ENCODE measurements around the gene RSPRY1.

The RSPRY1 gene

DNA sequence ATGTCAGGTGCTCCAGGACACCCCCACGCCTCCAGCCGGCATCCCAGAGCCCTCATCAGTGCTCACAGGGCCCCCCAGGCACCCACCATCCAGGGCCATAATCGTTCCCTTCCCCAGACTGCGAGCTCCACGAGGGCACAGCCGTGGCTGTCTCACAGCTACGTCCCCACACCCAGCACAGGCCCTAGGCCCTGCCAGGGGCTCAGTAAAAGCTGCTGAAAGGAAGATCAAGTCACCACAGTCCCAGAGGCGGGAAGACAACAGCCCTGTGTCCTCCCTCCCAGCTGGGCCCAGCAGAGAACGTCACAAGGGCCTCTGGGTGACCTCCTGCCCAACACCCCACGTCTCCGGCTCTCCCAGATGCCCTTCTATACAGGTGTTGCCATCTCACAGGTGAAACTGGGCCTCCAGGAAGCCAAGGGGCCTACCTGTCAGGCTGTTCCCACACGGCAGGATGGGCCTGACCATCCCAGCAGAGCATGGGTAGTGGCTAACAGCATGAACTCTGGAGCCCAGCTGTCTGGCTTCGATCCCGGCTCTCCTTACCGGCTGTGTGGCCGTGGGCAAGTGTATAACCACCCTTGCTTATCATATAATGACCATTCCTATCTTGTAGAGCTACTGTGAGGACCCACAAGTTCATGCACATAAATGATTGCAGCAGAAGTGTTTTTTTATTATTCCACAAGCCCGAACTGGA is 76.9 kb downstream of the RSPRY1 start:
- TF ChIP-seq CEBPB (IDR thresholded peaks at IDR 0.05) (no peak), EGR1 (IDR thresholded peaks at IDR 0.05) (no peak), ZBTB7A (IDR thresholded peaks at IDR 0.05; ENCODE audit: low read depth) (no peak), YY1 (IDR thresholded peaks at IDR 0.05; ENCODE audit: low read depth) (no peak), FOXM1 (IDR thresholded peaks at IDR 0.05; ENCODE audit: borderline replicate concordance, low read depth) (no peak), TCF12 (IDR thresholded peaks at IDR 0.05; ENCODE audit: low read depth) (no peak), EP300 (IDR thresholded peaks at IDR 0.05; ENCODE audit: borderline replicate concordance) (no peak)

DNA sequence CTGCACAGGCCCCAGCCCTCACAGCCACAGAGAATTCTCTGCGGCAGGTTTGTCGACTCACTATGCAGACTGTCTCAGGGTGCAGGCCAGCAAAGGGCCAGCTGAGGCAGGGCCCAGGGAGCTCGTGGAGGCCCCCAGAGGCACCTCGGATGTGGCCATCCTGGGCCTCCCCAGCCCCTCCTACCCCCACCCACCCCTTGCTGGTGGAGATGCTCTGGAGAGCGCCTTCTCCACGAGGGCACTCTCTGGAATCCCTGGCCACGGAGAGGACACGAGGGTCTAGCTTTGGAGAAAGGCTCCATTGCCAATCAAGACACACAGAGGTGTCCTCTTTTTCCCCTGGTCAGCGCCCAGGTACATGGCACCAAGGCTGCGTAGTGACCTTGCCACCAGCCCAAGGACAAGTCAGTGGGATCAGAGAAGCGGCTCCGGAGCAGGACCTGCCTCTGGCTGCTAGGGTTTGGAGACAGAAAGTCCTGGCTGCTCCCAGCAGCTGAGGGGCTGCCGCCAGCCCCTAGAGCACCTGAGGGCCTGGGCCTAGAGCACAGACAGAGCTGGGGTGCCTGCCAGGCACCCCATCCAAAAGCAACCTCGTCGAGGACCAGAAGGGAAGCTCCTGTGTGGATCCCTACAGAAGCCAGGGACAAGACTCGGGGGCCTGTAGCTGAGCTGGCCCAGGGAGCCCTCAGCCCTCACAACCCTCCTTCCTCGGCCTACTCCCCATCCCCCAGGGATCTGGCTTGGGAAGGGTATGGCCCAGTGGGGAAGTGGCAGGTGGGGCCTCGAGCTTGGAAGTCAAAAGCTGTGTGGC is 77.6 kb downstream of the RSPRY1 start:
- TF ChIP-seq TCF12 (IDR thresholded peaks at IDR 0.05; ENCODE audit: low read depth), result no peak
- TF ChIP-seq NFIC (IDR thresholded peaks at IDR 0.05), result no peak
- TF ChIP-seq, protein P1, sequence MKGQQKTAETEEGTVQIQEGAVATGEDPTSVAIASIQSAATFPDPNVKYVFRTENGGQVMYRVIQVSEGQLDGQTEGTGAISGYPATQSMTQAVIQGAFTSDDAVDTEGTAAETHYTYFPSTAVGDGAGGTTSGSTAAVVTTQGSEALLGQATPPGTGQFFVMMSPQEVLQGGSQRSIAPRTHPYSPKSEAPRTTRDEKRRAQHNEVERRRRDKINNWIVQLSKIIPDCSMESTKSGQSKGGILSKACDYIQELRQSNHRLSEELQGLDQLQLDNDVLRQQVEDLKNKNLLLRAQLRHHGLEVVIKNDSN (IDR thresholded peaks at IDR 0.05), result no peak
- TF ChIP-seq, protein P2, sequence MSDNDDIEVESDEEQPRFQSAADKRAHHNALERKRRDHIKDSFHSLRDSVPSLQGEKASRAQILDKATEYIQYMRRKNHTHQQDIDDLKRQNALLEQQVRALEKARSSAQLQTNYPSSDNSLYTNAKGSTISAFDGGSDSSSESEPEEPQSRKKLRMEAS (IDR thresholded peaks at IDR 0.05), result no peak
- TF ChIP-seq CEBPB (IDR thresholded peaks at IDR 0.05), result no peak
- no peak for TF ChIP-seq FOXM1 (IDR thresholded peaks at IDR 0.05; ENCODE audit: borderline replicate concordance, low read depth)
- TF ChIP-seq, protein P3, sequence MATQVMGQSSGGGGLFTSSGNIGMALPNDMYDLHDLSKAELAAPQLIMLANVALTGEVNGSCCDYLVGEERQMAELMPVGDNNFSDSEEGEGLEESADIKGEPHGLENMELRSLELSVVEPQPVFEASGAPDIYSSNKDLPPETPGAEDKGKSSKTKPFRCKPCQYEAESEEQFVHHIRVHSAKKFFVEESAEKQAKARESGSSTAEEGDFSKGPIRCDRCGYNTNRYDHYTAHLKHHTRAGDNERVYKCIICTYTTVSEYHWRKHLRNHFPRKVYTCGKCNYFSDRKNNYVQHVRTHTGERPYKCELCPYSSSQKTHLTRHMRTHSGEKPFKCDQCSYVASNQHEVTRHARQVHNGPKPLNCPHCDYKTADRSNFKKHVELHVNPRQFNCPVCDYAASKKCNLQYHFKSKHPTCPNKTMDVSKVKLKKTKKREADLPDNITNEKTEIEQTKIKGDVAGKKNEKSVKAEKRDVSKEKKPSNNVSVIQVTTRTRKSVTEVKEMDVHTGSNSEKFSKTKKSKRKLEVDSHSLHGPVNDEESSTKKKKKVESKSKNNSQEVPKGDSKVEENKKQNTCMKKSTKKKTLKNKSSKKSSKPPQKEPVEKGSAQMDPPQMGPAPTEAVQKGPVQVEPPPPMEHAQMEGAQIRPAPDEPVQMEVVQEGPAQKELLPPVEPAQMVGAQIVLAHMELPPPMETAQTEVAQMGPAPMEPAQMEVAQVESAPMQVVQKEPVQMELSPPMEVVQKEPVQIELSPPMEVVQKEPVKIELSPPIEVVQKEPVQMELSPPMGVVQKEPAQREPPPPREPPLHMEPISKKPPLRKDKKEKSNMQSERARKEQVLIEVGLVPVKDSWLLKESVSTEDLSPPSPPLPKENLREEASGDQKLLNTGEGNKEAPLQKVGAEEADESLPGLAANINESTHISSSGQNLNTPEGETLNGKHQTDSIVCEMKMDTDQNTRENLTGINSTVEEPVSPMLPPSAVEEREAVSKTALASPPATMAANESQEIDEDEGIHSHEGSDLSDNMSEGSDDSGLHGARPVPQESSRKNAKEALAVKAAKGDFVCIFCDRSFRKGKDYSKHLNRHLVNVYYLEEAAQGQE (IDR thresholded peaks at IDR 0.05; ENCODE audit: low read depth), result no peak
- no peak for TF ChIP-seq EP300 (IDR thresholded peaks at IDR 0.05; ENCODE audit: borderline replicate concordance)
- TF ChIP-seq EGR1 (IDR thresholded peaks at IDR 0.05), result no peak

DNA sequence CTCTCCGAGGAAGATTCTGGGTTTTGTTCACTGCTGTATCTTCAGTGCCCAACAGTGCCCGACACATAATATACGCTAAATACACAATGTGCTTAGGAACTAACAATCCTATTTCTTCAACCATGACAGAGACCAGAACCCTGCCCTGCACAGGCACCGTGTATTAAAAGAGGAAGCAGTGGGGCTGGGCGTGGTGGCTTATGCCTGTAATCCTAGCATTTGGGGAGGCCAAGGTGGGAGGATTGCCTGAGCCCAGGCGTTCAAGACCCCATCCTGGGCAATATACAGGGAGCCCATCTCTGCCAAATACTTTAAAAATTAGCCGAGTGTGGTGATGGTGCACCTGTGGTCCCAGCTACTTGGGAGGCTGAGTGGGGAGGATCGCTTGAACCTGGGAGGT is 78.3 kb downstream of the RSPRY1 start:
- TF ChIP-seq CREB1 (IDR thresholded peaks at IDR 0.05; ENCODE audit: low read depth) (no peak), CEBPB (IDR thresholded peaks at IDR 0.05) (no peak), RAD21 (IDR thresholded peaks at IDR 0.05; ENCODE audit: low read depth) (no peak), NFIC (IDR thresholded peaks at IDR 0.05) (no peak), TCF12 (IDR thresholded peaks at IDR 0.05; ENCODE audit: low read depth) (no peak), ZBTB7A (IDR thresholded peaks at IDR 0.05; ENCODE audit: low read depth) (no peak), EGR1 (IDR thresholded peaks at IDR 0.05) (no peak), EP300 (IDR thresholded peaks at IDR 0.05; ENCODE audit: borderline replicate concordance) (no peak), TEAD4 (IDR thresholded peaks at IDR 0.05) (no peak), FOXM1 (IDR thresholded peaks at IDR 0.05; ENCODE audit: borderline replicate concordance, low read depth) (no peak), TAF1 (IDR thresholded peaks at IDR 0.05; ENCODE audit: low read depth) (no peak)
- TF ChIP-seq, protein P1 (IDR thresholded peaks at IDR 0.05), result no peak
- TF ChIP-seq, protein P3 (IDR thresholded peaks at IDR 0.05; ENCODE audit: low read depth), result no peak
- TF ChIP-seq, protein P2 (IDR thresholded peaks at IDR 0.05), result no peak

DNA sequence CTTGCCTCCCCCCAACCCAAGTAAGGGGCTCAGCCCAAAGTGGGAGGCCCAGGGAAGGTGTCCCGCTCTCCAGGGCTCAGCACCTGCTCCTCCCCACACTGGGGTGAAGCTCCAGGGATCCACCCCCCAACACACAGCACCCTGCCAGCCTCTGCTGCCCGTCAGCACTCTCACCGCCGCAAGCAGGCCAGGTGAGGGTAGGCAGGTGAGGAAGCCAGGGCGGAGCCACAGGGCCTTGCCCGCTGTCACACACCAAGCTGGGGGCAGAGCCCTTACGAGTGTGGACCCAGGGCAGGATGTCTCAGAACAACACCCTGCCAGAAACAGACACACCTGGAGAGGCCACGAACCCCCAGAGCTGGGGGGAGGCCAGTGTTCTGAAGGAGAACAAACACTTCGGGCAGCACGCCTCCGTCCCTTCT is 78.8 kb downstream of the RSPRY1 start:
- TF ChIP-seq, protein P3 (IDR thresholded peaks at IDR 0.05; ENCODE audit: low read depth), result no peak
- TF ChIP-seq CREB1 (IDR thresholded peaks at IDR 0.05; ENCODE audit: low read depth) (no peak), EP300 (IDR thresholded peaks at IDR 0.05; ENCODE audit: borderline replicate concordance) (no peak; the same call in 1 of the 2 replicates), TCF12 (IDR thresholded peaks at IDR 0.05; ENCODE audit: low read depth) (no peak), TEAD4 (IDR thresholded peaks at IDR 0.05) (no peak), NFIC (IDR thresholded peaks at IDR 0.05) (no peak)
